Heart right ventricle (tissue), 16 donors: Measurements from ENCODE around the gene ZNF226. TPM values are rescaled to one million over a fixed set of nuclear protein-coding genes. Genes with fewer than 3 reads are reported as not detected.

Source experiments
- ATAC-seq, 8 donors: fragments of 200-7000 bp; cut with Tn5 transposase; one replicate each; pipeline ENCODE4 v1.9.1; 2020; ENCODE audit warnings: mild to moderate bottlenecking in 8 of 8, moderate library complexity in 8 of 8, moderate number of reproducible peaks in 1 of 8
- DNase-seq, 2 donors: peaks; one replicate each; pipeline ENCODE4 v3.0.0-alpha.2; 2020
- H3K27ac ChIP-seq, 10 donors: fragments of 200-600 bp; sonication (generic) in 2 of 10; one replicate each; pipeline versions ENCODE4 v1.5.0 to v1.8.0; 2020 to 2022; ENCODE audit warnings: mild to moderate bottlenecking in 3 of 10
- H3K27me3 ChIP-seq, 7 donors: fragments of 200-600 bp; one replicate each; pipeline ENCODE4 v1.8.0; 2021 to 2022; ENCODE audit warnings: mild to moderate bottlenecking in 2 of 7
- H3K36me3 ChIP-seq, 9 donors: fragments of 200-600 bp; sonication (generic) in 1 of 9; one replicate each; pipeline versions ENCODE4 v1.5.0 to v1.8.0; 2020 to 2022; ENCODE audit warnings: mild to moderate bottlenecking in 2 of 9
- H3K4me1 ChIP-seq, 9 donors: fragments of 200-600 bp; sonication (generic) in 1 of 9; one replicate each; pipeline versions ENCODE4 v1.5.0 to v1.8.0; 2020 to 2022; ENCODE audit warnings: mild to moderate bottlenecking in 4 of 9
- H3K4me3 ChIP-seq, 10 donors: fragments of 200-600 bp; sonication (generic) in 2 of 10; one replicate each; pipeline versions ENCODE4 v1.5.0 to v1.8.0; 2020 to 2022; ENCODE audit warnings: mild to moderate bottlenecking in 7 of 10, moderate library complexity in 2 of 10
- H3K9me3 ChIP-seq, 11 donors: fragments of 200-600 bp in 10 of 11; sonication (generic) in 2 of 11; one replicate each; pipeline versions ENCODE4 v1.5.0 to v1.8.0; 2013 to 2022; ENCODE audit warnings: mild to moderate bottlenecking in 2 of 11, control low read depth in 1 of 11, moderate library complexity in 1 of 11
- CTCF ChIP-seq, 9 donors: fragments of 200-600 bp; sonication (generic) in 2 of 9; IDR thresholded peaks; one replicate each; pipeline versions ENCODE4 v1.5.0 to v1.8.0; 2021 to 2022; ENCODE audit warnings: antibody characterized with exemption in 9 of 9, mild to moderate bottlenecking in 5 of 9, moderate library complexity in 1 of 9
- WGBS, 2 donors: extraction: QIAGEN DNeasy Blood & Tissue Kit; methylation state at CpG; one replicate each; pipeline ENCODE4 v1.1.7; 2013; ENCODE audit warnings: inconsistent platforms in 1 of 2; 5-methylcytosine and 5-hydroxymethylcytosine counted together
- intact Hi-C, 10 donors: fragments of 100-400 bp; cut with DNase I; formaldehyde crosslinking; loops; one replicate each; pipeline versions ENCODE4 v1.11.1 to v1.14.2; 2022
- polyA plus RNA-seq, 2 donors: library from polyadenylated mRNA; stranded (reverse); fragments of 200-250 nt; gene quantifications; one replicate each; pipeline ENCODE4 v1.2.3, GENCODE V29; 2013
- total RNA-seq, 10 donors: library from RNA; stranded (reverse); fragmentation: NEBNext Ultra II Directional in 3 of 10; extraction: Animal tissue kit (Norgen Biotek cat#: 25700) in 3 of 10; gene quantifications; one replicate each; pipeline versions ENCODE4 v1.2.1 to v1.2.4, GENCODE V29; 2021 to 2023
- donor health status: Arrhythmogenic right ventricular cardiomyopathy.
- donor health status: ischemic (EF 13 %, LVEDD 7.1; RV severe dilation, severe dysfunction).
- donor health status: healthy with polysubstance abuse.
- donor health status: DM: no; HTN: yes; CAD: no.
- donor health status: DM: no; HTN: no; CAD: no.
- donor health status: ischemic (EF 25% LVEDD 6.9; RV normal size, moderate dysfunction).
- donor health status: ischemic (EF 25% LVEDD 5.7; RV mildly dilated, moderate dysfunction).
- donor health status: healthy.
- donor health status: DM: yes; HTN: yes; CAD: no.
- donor health status: Ischemic cardiomyopathy.
- donor health status: ischemic (EF 35%, LVEDD 5.7; RV mildly dilated, moderate dysfunction).
- donor health status: nonischemic (EF 11% LVEDD 7.7; RV severe dilation, severe dysfunction).
- donor health status: DM: yes; HTN: yes; CAD: no.
- donor health status: PGD.
- donor health status: ischemic (EF 29% LVEDD 5.4; RV normal size, mild dysfunction).
- donor health status: nonischemic (EF 23%, LVEDD 6.1; RV moderate dilation, normal function).

ZNF226 gene
- total and polyA plus RNA-seq, 12 donors: 14.6 to 30.6 (median 21.7) TPM

- DNase-seq (no peak), ATAC-seq (no peak)
- Histone ChIP-seq H3K4me3 (no peak overlapping the region), H3K9me3 (peaks cover 0 to 97% (median 42%) of the 10 kb centered on the region in 11 donors), H3K27ac (no peak overlapping the region), H3K27me3 (no peaks in the 10 kb centered on the region), H3K36me3 (peaks cover 0 to 9% (median 4%) of the 10 kb centered on the region in 9 donors), H3K4me1 (no peaks in the 10 kb centered on the region)
- intact Hi-C loops: no loop called here
- 80 to 84% methylated on average over 10 of the region's 10 CpGs for WGBS, 2 donors
- TF ChIP-seq CTCF (IDR thresholded peaks at IDR 0.05): no peak
Measured at GRCh38 chr19:44182145-44182544, 17.2 kb downstream of the ZNF226 start.

GRCh38 chr19:44190020-44190419, 25.1 kb downstream of the ZNF226 start:
- H3K9me3 ChIP-seq: peaks cover 0 to 90% (median 8%) of the 10 kb centered on the region in 11 donors
- WGBS, 2 donors: 97 to 98% methylated on average over 6 of the region's 6 CpGs
- H3K27me3 ChIP-seq: no peaks in the 10 kb centered on the region

GRCh38 chr19:44192127-44192526, 27.2 kb downstream of the ZNF226 start:
- peaks cover 0 to 84% (median 4%) of the 10 kb centered on the region in 11 donors for H3K9me3 ChIP-seq
- ATAC-seq: no peak
- no peaks in the 10 kb centered on the region for H3K27me3 ChIP-seq
- H3K36me3 ChIP-seq: no peaks in the 10 kb centered on the region
- no peaks in the 10 kb centered on the region for H3K4me1 ChIP-seq
- TF ChIP-seq CTCF (IDR thresholded peaks at IDR 0.05): no peak
- intact Hi-C loops: no loop called here
- no peak overlapping the region for H3K27ac ChIP-seq
- DNase-seq: no peak
- WGBS, 2 donors: 77 to 78% methylated on average over 5 of the region's 5 CpGs
- no peak overlapping the region for H3K4me3 ChIP-seq

More at GRCh38 chr19:44190020-44190419, 25.1 kb downstream of the ZNF226 start:
- ATAC-seq (no peak), DNase-seq (no peak)
- TF ChIP-seq CTCF (IDR thresholded peaks at IDR 0.05): no peak
- Histone ChIP-seq H3K4me3 (no peak overlapping the region), H3K4me1 (no peaks in the 10 kb centered on the region), H3K27ac (no peak overlapping the region), H3K36me3 (no peaks in the 10 kb centered on the region)
- intact Hi-C loops: no loop called here

- ATAC-seq: no peak
- H3K9me3 ChIP-seq: peaks cover 0 to 57% (median 0%) of the 10 kb centered on the region in 11 donors
- intact Hi-C loops: no loop called here
Measured at GRCh38 chr19:44196772-44197171, 31.9 kb downstream of the ZNF226 start.

More at GRCh38 chr19:44196772-44197171, 31.9 kb downstream of the ZNF226 start:
- H3K27ac ChIP-seq: no peak overlapping the region
- no peaks in the 10 kb centered on the region for H3K4me1 ChIP-seq
- no peak for TF ChIP-seq CTCF (IDR thresholded peaks at IDR 0.05)
- H3K4me3 ChIP-seq: no peak overlapping the region
- H3K36me3 ChIP-seq: no peaks in the 10 kb centered on the region
- H3K27me3 ChIP-seq: no peaks in the 10 kb centered on the region
- no peak for DNase-seq
